Measurements from ENCODE around the gene SUN3. TPM values are rescaled to one million over a fixed set of nuclear protein-coding genes. Genes with fewer than 3 reads are reported as not detected.

The SUN3 gene
- total and polyA plus RNA-seq, 9 of the 15 experiments (the other 6 are each of a cell fraction or from before 2014, with no cell fraction given) = 0.04 to 0.06 TPM; not detected in 7

- TF ChIP-seq ZBTB49 (CRISPR knock-in tag; IDR thresholded peaks at IDR 0.05; ENCODE audit: borderline replicate concordance) = no peak
- TF ChIP-seq PYGO2 (tag; IDR thresholded peaks at IDR 0.05) = no peak
- no peak for TF ChIP-seq ATF4 (CRISPR knock-in tag; IDR thresholded peaks at IDR 0.05)
Measured at GRCh38 chr7:48011951-48012350, 17.0 kb downstream of the SUN3 start (continued).

- no peak for ATAC-seq
- POLR2A ChIA-PET = no interaction called here
- Histone ChIP-seq H3K27ac (ENCODE audit: extremely low read depth, low read depth, low read length) (no peak overlapping the region), H3K9me3 (replicated peaks; ENCODE audit: control insufficient read depth, insufficient read depth, low read depth, low read length) (no peaks in the 10 kb centered on the region), H3K4me1 (replicated peaks in 1 of 2; ENCODE audit: control insufficient read depth in 2 of 2, insufficient read depth in 2 of 2, low read length in 2 of 2) (no peaks in the 10 kb centered on the region), H3K79me2 (ENCODE audit: control insufficient read depth, insufficient read depth, low read length) (no peaks in the 10 kb centered on the region), H4K20me1 (replicated peaks; ENCODE audit: control insufficient read depth, insufficient read depth, low read length) (no peaks in the 10 kb centered on the region), H3K36me3 (ENCODE audit: control insufficient read depth, insufficient read depth, low read length) (no peaks in the 10 kb centered on the region), H3K27me3 (ENCODE audit: control insufficient read depth in 2 of 2, insufficient read depth in 2 of 2, low read length in 2 of 2) (peaks cover 2 to 13% of the 10 kb centered on the region in 2 experiments; a peak in 3 of 5 replicates), H3K4me2 (ENCODE audit: insufficient read depth, low read length) (no peak overlapping the region), H3K4me3 (no peak overlapping the region), H3K9me1 (ENCODE audit: control insufficient read depth, insufficient read depth, low read length) (no peaks in the 10 kb centered on the region), H3K9ac (ENCODE audit: insufficient read depth in 1 of 2, low read depth in 2 of 2, low read length in 2 of 2) (no peak overlapping the region), H2AFZ (ENCODE audit: low read depth, low read length) (no peak overlapping the region)
- BruUV-seq (replicated peaks) = no TSS peak
- intact Hi-C loops (cut with micrococcal nuclease) (no loop called here), in situ Hi-C loops (cut with MboI) (no loop called here)
- no peak for FAIRE-seq
- CTCF ChIA-PET (ENCODE audit: low intra/inter-chr PET ratio) = no interaction called here
- no peak for DNase-seq (ENCODE audit: extremely low read depth in 1 of 4, low spot score in 3 of 4)
- 0% methylated on average over 2 of the region's 2 CpGs for WGBS (ENCODE audit: insufficient coverage, low coverage, missing lambda C conversion rate)
- TF ChIP-seq ARNT (IDR thresholded peaks at IDR 0.05) = no peak
- TF ChIP-seq CCAR2 (IDR thresholded peaks at IDR 0.05; ENCODE audit: low read depth, low read length) = no peak
- TF ChIP-seq ZNF699 (CRISPR knock-in tag; IDR thresholded peaks at IDR 0.05; ENCODE audit: insufficient replicate concordance) = no peak
- TF ChIP-seq TARDBP (IDR thresholded peaks at IDR 0.05) = no peak
- TF ChIP-seq, protein P1, sequence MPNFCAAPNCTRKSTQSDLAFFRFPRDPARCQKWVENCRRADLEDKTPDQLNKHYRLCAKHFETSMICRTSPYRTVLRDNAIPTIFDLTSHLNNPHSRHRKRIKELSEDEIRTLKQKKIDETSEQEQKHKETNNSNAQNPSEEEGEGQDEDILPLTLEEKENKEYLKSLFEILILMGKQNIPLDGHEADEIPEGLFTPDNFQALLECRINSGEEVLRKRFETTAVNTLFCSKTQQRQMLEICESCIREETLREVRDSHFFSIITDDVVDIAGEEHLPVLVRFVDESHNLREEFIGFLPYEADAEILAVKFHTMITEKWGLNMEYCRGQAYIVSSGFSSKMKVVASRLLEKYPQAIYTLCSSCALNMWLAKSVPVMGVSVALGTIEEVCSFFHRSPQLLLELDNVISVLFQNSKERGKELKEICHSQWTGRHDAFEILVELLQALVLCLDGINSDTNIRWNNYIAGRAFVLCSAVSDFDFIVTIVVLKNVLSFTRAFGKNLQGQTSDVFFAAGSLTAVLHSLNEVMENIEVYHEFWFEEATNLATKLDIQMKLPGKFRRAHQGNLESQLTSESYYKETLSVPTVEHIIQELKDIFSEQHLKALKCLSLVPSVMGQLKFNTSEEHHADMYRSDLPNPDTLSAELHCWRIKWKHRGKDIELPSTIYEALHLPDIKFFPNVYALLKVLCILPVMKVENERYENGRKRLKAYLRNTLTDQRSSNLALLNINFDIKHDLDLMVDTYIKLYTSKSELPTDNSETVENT (CRISPR knock-in tag; IDR thresholded peaks at IDR 0.05) = no peak
- TF ChIP-seq, protein P2, sequence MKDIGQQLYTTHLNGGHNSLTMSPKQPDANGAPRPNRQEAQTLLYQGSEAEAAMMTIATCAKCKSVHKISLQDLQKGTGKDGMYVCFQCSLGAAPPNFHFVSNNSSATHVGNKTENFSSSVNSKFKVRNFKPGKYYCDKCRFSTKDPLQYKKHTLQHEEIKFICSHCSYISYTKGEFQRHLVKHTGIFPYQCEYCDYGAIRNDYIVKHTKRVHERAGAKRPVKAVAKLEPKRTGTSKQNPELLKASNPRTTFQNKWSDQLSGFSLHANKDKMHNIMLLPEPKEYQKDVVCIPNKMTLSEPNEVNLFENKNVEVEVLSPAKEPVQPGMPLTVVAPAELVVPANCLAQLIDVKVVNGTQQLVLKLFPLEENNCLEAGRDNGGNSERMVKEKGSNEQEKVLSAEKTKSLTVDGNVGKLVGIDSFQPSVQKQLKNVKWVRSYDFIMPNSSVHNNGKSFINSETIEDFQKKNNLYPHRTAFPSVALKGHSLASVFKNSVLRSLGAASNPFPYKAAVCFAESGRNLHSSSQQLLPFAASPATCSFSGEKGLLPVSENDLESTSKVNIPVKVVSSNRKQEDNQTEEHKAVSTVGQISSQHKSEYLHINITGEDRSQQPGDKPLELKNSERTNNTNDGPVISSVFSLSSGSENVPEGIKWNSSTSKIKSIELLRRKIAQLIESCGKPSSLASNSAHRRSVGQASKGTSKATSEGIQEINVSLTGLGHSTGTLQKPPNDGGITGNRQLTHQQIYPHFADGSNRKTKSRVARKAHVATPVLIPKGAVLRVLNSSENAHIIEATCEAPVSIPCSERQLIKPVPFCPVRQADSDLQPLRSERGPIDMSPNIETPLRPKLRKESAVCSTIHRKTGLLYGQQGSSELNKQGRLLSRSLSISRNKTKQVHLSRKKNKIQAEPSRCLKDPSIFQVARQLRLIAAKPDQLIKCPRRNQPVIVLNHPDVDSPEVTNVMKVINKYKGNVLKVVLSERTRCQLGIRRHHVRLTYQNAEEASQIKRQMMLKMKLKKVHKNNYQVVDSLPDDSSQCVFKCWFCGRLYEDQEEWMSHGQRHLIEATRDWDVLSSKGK (CRISPR knock-in tag; IDR thresholded peaks at IDR 0.05) = no peak
- no peak for TF ChIP-seq ZNF239 (CRISPR knock-in tag; IDR thresholded peaks at IDR 0.05)
- no peak for TF ChIP-seq POLR2H (tag; IDR thresholded peaks at IDR 0.05; ENCODE audit: low read depth)
- no peak for TF ChIP-seq RUNX1 (IDR thresholded peaks at IDR 0.05; ENCODE audit: low read depth)
- TF ChIP-seq NFRKB (IDR thresholded peaks at IDR 0.05; ENCODE audit: low read depth) = no peak
Measured at GRCh38 chr7:48011323-48011722, 17.6 kb downstream of the SUN3 start.
